WTC11 (cell line): Measurements from ENCODE around the gene SAXO2. TPM values are rescaled to one million over a fixed set of nuclear protein-coding genes. Genes with fewer than 3 reads are reported as not detected.
"Not testable (repeated sequence)": the region's sequence is repeated elsewhere in the genome, so short reads cannot be mapped to it uniquely, and the experiment has no call there.

Experiments used
- ATAC-seq: fragments of 200-7000 bp; cut with Tn5 transposase; 2 replicates; pipeline ENCODE4 v1.10.0; 2021; ENCODE audit warnings: mild to moderate bottlenecking, moderate library complexity
- CTCF ChIA-PET: fragments of 300-600 bp; sonication (Branson Sonifier 250); formaldehyde crosslinking; loops from one replicate; lab custom pipeline; 2021; ENCODE audit warnings: antibody characterized with exemption; lab: Charles Lee
- POLR2A ChIA-PET: fragments of 350-600 bp; sonication (Branson Sonifier 250); formaldehyde crosslinking; loops from one replicate; lab custom pipeline; 2021; ENCODE audit warnings: antibody characterized with exemption; lab: Charles Lee
- DNase-seq: peaks from one replicate; pipeline ENCODE4 v3.0.0; 2021; ENCODE audit warnings: low spot score
- H3K27ac Mint-ChIP-seq: 2 replicates; pipeline ENCODE4 v1.8.0; 2021; ENCODE audit warnings: mixed read lengths
- H3K27me3 Mint-ChIP-seq: 2 replicates; pipeline ENCODE4 v1.8.0; 2021; ENCODE audit warnings: low read depth, mild to moderate bottlenecking, moderate library complexity, mixed read lengths
- H3K36me3 Mint-ChIP-seq: 2 replicates; pipeline ENCODE4 v1.8.0; 2021; ENCODE audit warnings: mixed read lengths
- H3K4me1 Mint-ChIP-seq: 2 replicates; pipeline ENCODE4 v1.8.0; 2022; ENCODE audit warnings: mixed read lengths
- H3K4me3 Mint-ChIP-seq: 2 replicates; pipeline ENCODE4 v1.8.0; 2021; ENCODE audit warnings: mild to moderate bottlenecking, moderate library complexity, mixed read lengths
- H3K9me3 Mint-ChIP-seq: 2 replicates; pipeline ENCODE4 v1.8.0; 2021; ENCODE audit warnings: mixed read lengths
- ATF1 ChIP-seq: sonication (generic); formaldehyde crosslinking; IDR thresholded peaks from 2 replicates; pipeline ENCODE4 v1.8.1; 2023; ENCODE audit warnings: mild to moderate bottlenecking, moderate library complexity, missing genetic modification reagents
- FOXJ3 ChIP-seq: sonication (generic); formaldehyde crosslinking; IDR thresholded peaks from 2 replicates; pipeline ENCODE4 v1.9.0; 2021; ENCODE audit warnings: missing genetic modification reagents, mild to moderate bottlenecking, borderline replicate concordance
- HMGA2 ChIP-seq: fragments of 250-450 bp; sonication (Bioruptor Pico); IDR thresholded peaks from 2 replicates; pipeline ENCODE4 v1.4.0; 2021; ENCODE audit warnings: mild to moderate bottlenecking, moderate library complexity
- KAT7 ChIP-seq: sonication (generic); formaldehyde crosslinking; IDR thresholded peaks from 2 replicates; pipeline ENCODE4 v1.8.1; 2023; ENCODE audit warnings: missing genetic modification reagents, mild to moderate bottlenecking, borderline replicate concordance
- NFE2L1 ChIP-seq: sonication (generic); formaldehyde crosslinking; IDR thresholded peaks from 2 replicates; pipeline ENCODE4 v1.8.1; 2023; ENCODE audit warnings: missing genetic modification reagents
- RELA ChIP-seq: sonication (generic); formaldehyde crosslinking; IDR thresholded peaks from 2 replicates; pipeline ENCODE4 v1.8.1; 2022; ENCODE audit warnings: missing genetic modification reagents, mild to moderate bottlenecking, borderline replicate concordance
- RORB ChIP-seq: fragments of 250-450 bp; sonication (Bioruptor Pico); IDR thresholded peaks from 2 replicates; pipeline ENCODE4 v1.9.0; 2021; ENCODE audit warnings: mild to moderate bottlenecking
- SMAD4 ChIP-seq: sonication (generic); formaldehyde crosslinking; IDR thresholded peaks from 2 replicates; pipeline ENCODE4 v1.8.0; 2022; ENCODE audit warnings: mild to moderate bottlenecking, missing genetic modification reagents
- SP1 ChIP-seq: sonication (generic); formaldehyde crosslinking; conservative IDR thresholded peaks from 2 replicates; pipeline ENCODE4 v1.8.1; 2022; ENCODE audit warnings: missing genetic modification reagents
- TP53 ChIP-seq: sonication (generic); formaldehyde crosslinking; IDR thresholded peaks from 2 replicates; pipeline ENCODE4 v1.8.1; 2023; ENCODE audit warnings: mild to moderate bottlenecking, missing genetic modification reagents
- ZNF138 ChIP-seq: sonication (generic); formaldehyde crosslinking; conservative IDR thresholded peaks from 2 replicates; pipeline ENCODE4 v1.8.1; 2022; ENCODE audit warnings: mild to moderate bottlenecking, moderate library complexity, missing genetic modification reagents
- ZNF219 ChIP-seq: sonication (generic); formaldehyde crosslinking; IDR thresholded peaks from 2 replicates; pipeline ENCODE4 v1.8.0; 2023; ENCODE audit warnings: missing genetic modification reagents, mild to moderate bottlenecking, borderline replicate concordance
- ZNF396 ChIP-seq: fragments of 250-450 bp; sonication (Bioruptor Pico); IDR thresholded peaks from 2 replicates; pipeline ENCODE4 v1.8.0; 2021; ENCODE audit warnings: mild to moderate bottlenecking, moderate library complexity, borderline replicate concordance
- total RNA-seq: library from RNA; stranded (reverse); gene quantifications from 3 replicates; pipeline ENCODE4 v1.2.3, GENCODE V29; 2021
- TF ChIP-seq, protein P1 (sequence below): sonication (generic); formaldehyde crosslinking; IDR thresholded peaks from 2 replicates; pipeline ENCODE4 v1.8.1; 2023; ENCODE audit warnings: mild to moderate bottlenecking, missing genetic modification reagents, moderate library complexity
- TF ChIP-seq, protein P2 (sequence below): sonication (generic); formaldehyde crosslinking; IDR thresholded peaks from 2 replicates; pipeline ENCODE4 v1.8.0; 2022; ENCODE audit warnings: mild to moderate bottlenecking, missing genetic modification reagents
- TF ChIP-seq, protein P3 (sequence below): sonication (generic); formaldehyde crosslinking; IDR thresholded peaks from 2 replicates; pipeline ENCODE4 v1.8.0; 2023; ENCODE audit warnings: missing genetic modification reagents, mild to moderate bottlenecking, borderline replicate concordance
- TF ChIP-seq, protein P4 (sequence below): fragments of 250-450 bp; sonication (Bioruptor Pico); IDR thresholded peaks from 2 replicates; pipeline ENCODE4 v1.9.0; 2021; ENCODE audit warnings: mild to moderate bottlenecking

The SAXO2 gene
- total RNA-seq, 1 experiment from 2014 or later = 2.7 TPM

DNA sequence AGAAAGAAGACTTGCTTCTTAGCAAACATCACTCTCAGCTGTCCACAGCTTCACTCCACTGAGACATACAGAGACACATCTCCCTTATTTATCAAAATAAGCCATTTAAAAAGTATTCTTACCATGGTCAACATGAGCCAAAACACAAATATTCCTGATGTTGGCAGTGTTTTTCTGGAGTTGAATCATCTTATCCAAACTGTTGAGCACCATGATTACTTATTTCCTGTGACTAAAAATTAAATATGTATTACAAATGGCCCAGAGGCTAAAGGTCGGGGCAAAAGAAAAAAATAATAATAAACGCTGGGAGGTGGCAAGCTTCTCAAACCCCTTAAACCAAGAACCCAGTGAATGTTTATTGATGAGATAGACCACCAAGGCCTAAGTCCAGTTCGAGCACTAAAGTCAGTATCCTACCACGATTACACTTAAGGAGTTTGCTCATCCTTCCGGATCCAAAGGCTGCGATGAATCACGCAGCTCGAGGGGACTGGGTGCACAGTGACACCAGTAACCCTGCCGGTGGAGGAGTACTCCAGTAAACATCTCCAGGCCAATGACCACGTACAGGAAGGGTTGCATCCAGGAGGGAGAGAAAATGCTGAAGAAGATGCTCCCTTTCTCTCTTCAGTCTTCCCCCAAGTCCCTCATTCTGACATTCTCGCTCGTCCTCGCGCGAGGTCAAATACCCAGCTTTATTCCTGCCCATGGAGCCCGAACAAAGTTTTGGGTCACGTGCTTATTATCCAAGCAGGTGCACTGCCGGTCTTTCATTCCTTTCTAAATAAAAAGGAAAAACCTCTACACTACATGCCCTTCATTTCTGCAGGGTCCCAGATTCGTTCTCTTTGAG lies 824 bp upstream of the SAXO2 start:
- POLR2A ChIA-PET, H3K36me3 Mint-ChIP-seq, H3K9me3 Mint-ChIP-seq, H3K27me3 Mint-ChIP-seq: not testable (repeated sequence)
- peaks cover 30% of the 10 kb centered on the region for H3K4me1 Mint-ChIP-seq
- CTCF ChIA-PET = interaction anchor here (0.8 to 1.6 kb wide), 5 partner anchors 19 to 198 kb away, joined by 3 to 10 read pairs (median 6); no protein-coding TSS in a partner anchor
- TF ChIP-seq, protein P1, sequence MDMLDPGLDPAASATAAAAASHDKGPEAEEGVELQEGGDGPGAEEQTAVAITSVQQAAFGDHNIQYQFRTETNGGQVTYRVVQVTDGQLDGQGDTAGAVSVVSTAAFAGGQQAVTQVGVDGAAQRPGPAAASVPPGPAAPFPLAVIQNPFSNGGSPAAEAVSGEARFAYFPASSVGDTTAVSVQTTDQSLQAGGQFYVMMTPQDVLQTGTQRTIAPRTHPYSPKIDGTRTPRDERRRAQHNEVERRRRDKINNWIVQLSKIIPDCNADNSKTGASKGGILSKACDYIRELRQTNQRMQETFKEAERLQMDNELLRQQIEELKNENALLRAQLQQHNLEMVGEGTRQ (CRISPR knock-in tag) = peak; percentile 76
- TF ChIP-seq, protein P2, sequence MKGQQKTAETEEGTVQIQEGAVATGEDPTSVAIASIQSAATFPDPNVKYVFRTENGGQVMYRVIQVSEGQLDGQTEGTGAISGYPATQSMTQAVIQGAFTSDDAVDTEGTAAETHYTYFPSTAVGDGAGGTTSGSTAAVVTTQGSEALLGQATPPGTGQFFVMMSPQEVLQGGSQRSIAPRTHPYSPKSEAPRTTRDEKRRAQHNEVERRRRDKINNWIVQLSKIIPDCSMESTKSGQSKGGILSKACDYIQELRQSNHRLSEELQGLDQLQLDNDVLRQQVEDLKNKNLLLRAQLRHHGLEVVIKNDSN (CRISPR knock-in tag) = peak; percentile 58
- TF ChIP-seq, all 79 proteins: peak for 2; not testable (repeated sequence) for 77
- Mint-ChIP-seq H3K27ac (peak overlapping the region; percentile 55; the same call in 1 of the 2 replicates), H3K4me3 (peak overlapping the region; percentile 88)
- DNase-seq = peak; percentile 29
- ATAC-seq = peak; percentile 45

DNA sequence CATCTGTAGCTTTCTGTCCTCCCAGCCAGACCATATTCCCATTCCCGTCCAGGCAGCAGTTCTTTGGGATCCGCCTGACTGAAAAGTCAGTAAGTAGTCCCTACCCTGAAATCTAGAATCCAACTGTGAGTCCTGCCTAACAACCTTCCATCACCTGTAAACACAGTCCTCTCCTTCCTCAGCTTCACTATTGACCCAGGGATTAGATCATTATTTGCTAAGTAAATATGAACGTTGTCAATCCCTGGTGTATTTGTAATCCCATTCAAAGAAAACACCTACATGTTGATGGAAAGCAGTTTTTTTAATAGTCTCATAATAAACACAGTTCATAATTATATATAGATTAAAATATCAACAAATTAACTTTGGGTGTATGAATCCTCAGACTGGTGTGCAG lies 732 bp downstream of the SAXO2 start:
- peak overlapping the region; percentile 88 for H3K4me3 Mint-ChIP-seq
- ChIA-PET CTCF (interaction anchor here (1.4 to 1.6 kb wide), 2 partner anchors 42 to 155 kb away, joined by 6 to 10 read pairs; no protein-coding TSS in a partner anchor), POLR2A (no interaction called here)
- DNase-seq = no peak
- peaks cover 4% of the 10 kb centered on the region; the same call in 1 of the 2 replicates for H3K36me3 Mint-ChIP-seq
- no peaks in the 10 kb centered on the region for H3K9me3 Mint-ChIP-seq
- H3K27me3 Mint-ChIP-seq = no peaks in the 10 kb centered on the region
- no peak overlapping the region for H3K27ac Mint-ChIP-seq
- no peak for TF ChIP-seq KAT7
- TF ChIP-seq RORB (CRISPR knock-in tag) = peak; percentile 87; the same call in 1 of the 2 replicates
- TF ChIP-seq RELA (CRISPR knock-in tag) = no peak
- H3K4me1 Mint-ChIP-seq = peaks cover 42% of the 10 kb centered on the region
- no peak; the same call in 1 of the 2 replicates for ATAC-seq

DNA sequence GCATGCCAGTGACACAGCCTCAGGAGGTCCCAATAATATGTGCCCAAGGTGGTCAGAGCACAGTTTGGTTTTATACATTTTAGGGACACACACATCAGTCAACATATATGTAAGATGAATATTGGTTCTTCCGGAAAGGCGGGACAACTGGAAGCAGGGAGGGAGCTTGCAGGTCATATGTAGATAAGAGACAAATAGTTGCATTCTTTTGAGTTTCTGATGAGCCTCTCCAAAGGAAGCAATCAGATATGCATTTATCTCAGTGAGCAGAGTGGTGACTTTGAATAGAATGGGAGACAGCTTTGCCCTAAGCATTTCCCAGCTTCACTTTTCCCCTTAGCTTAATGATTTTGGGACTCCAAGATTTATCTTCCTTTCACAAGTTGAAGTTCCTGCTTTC lies 4.5 kb downstream of the SAXO2 start:
- Mint-ChIP-seq H3K4me3 (peak overlapping the region; percentile 34), H3K27ac (peak overlapping the region; percentile 91), H3K4me1 (peaks cover 34% of the 10 kb centered on the region)
- H3K27me3 Mint-ChIP-seq, POLR2A ChIA-PET, ATAC-seq, DNase-seq, H3K9me3 Mint-ChIP-seq, H3K36me3 Mint-ChIP-seq: not testable (repeated sequence)
- CTCF ChIA-PET = interaction anchor here (0.8 to 1.1 kb wide), 2 partner anchors 14 to 45 kb away, joined by 3 read pairs; no protein-coding TSS in a partner anchor

DNA sequence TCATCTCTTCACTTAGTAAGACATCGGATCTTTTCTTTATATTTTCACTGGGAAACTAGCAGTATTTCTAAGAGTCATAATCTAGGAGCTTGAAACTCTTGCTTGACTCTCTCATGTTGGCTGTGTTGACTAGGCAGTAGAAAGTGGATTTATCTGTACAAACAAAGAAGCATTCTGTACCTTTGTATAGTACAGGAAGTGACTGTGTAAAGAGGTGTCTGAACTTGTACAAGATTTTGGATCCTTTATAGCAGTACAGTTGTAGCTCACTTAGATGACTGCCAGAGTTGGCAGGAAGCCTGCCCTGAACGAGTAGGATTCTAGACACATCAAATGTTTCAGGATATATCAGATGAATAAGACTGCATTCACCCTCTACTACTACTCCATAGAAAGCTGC lies 5.8 kb downstream of the SAXO2 start:
- ATAC-seq, CTCF ChIA-PET, H3K27ac Mint-ChIP-seq, POLR2A ChIA-PET, H3K27me3 Mint-ChIP-seq, H3K9me3 Mint-ChIP-seq, DNase-seq, H3K36me3 Mint-ChIP-seq, H3K4me3 Mint-ChIP-seq: not testable (repeated sequence)
- H3K4me1 Mint-ChIP-seq = peaks cover 30% of the 10 kb centered on the region

DNA sequence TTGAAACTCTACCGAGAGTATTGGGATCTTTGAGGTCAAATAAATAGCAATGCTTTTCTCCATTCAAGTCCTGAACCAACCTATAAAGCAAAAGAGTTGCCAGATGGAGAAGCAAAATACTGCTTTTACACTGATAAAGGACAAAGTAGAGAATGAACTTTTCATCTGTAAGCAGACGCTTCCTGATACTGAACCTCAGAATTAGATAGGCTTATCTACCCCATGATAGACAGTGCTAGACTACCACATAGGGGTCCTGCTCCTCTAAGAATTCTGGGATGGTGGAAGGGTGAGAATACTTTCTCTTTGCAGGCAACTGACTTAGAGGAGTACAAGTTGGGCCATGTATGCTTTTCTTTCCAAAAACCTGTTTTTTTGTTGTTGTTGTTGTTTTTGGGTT lies 9.5 kb downstream of the SAXO2 start:
- peaks cover 8% of the 10 kb centered on the region for H3K4me1 Mint-ChIP-seq
- POLR2A ChIA-PET = no interaction called here
- peaks cover 3% of the 10 kb centered on the region; the same call in 1 of the 2 replicates for H3K27me3 Mint-ChIP-seq
- peaks cover 23% of the 10 kb centered on the region for H3K36me3 Mint-ChIP-seq
- ATAC-seq (no peak), DNase-seq (no peak)
- H3K27ac Mint-ChIP-seq = no peak overlapping the region
- peaks cover 23% of the 10 kb centered on the region for H3K9me3 Mint-ChIP-seq
- H3K4me3 Mint-ChIP-seq = no peak overlapping the region
- CTCF ChIA-PET = no interaction called here
- TF ChIP-seq ZNF138 (CRISPR knock-in tag) (no peak), NFE2L1 (CRISPR knock-in tag) (no peak), TP53 (no peak), ZNF396 (CRISPR knock-in tag) (no peak), ZNF219 (CRISPR knock-in tag) (no peak), ATF1 (CRISPR knock-in tag) (no peak), FOXJ3 (CRISPR knock-in tag) (no peak), SP1 (no peak), HMGA2 (CRISPR knock-in tag) (no peak), SMAD4 (no peak)
- TF ChIP-seq, protein P3, sequence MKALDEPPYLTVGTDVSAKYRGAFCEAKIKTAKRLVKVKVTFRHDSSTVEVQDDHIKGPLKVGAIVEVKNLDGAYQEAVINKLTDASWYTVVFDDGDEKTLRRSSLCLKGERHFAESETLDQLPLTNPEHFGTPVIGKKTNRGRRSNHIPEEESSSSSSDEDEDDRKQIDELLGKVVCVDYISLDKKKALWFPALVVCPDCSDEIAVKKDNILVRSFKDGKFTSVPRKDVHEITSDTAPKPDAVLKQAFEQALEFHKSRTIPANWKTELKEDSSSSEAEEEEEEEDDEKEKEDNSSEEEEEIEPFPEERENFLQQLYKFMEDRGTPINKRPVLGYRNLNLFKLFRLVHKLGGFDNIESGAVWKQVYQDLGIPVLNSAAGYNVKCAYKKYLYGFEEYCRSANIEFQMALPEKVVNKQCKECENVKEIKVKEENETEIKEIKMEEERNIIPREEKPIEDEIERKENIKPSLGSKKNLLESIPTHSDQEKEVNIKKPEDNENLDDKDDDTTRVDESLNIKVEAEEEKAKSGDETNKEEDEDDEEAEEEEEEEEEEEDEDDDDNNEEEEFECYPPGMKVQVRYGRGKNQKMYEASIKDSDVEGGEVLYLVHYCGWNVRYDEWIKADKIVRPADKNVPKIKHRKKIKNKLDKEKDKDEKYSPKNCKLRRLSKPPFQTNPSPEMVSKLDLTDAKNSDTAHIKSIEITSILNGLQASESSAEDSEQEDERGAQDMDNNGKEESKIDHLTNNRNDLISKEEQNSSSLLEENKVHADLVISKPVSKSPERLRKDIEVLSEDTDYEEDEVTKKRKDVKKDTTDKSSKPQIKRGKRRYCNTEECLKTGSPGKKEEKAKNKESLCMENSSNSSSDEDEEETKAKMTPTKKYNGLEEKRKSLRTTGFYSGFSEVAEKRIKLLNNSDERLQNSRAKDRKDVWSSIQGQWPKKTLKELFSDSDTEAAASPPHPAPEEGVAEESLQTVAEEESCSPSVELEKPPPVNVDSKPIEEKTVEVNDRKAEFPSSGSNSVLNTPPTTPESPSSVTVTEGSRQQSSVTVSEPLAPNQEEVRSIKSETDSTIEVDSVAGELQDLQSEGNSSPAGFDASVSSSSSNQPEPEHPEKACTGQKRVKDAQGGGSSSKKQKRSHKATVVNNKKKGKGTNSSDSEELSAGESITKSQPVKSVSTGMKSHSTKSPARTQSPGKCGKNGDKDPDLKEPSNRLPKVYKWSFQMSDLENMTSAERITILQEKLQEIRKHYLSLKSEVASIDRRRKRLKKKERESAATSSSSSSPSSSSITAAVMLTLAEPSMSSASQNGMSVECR = no peak
- TF ChIP-seq, protein P4, sequence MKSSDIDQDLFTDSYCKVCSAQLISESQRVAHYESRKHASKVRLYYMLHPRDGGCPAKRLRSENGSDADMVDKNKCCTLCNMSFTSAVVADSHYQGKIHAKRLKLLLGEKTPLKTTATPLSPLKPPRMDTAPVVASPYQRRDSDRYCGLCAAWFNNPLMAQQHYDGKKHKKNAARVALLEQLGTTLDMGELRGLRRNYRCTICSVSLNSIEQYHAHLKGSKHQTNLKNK = no peak
